ENCODE measurements around the gene BCOR. TPM values are rescaled to one million over a fixed set of nuclear protein-coding genes. Genes with fewer than 3 reads are reported as not detected.
A peak's percentile ranks its signal among the peaks of the same experiment; 100 is the strongest.

Gene BCOR
- total RNA-seq, 1 experiment from 2014 or later, result 58.8 TPM

DNA sequence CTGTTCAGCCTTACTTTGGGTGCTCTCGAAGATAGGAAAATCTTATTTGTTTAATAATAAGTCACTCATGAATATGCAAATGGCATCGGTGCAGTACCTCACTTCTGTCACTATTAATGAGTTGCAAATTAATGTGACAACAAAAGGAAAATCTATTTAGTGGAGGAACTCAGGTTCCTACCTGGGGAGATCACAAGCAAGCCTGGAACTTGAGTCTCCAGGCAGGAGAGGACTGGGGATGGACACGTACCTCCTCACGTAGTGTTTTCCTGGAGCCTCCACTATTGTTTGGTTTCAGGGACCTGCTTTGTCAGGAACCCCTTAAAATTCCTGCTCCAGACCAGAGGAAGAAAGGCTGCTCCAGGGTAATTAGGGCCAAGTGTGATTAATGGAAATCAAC, 82.1 kb downstream of the BCOR start:
- H3K4me1 ChIP-seq (ENCODE audit: insufficient read depth, low read length, poor library complexity, severe bottlenecking), result peaks cover 10% of the 10 kb centered on the region
- CTCF ChIA-PET, result no interaction called here
- DNase-seq (ENCODE audit: low spot score), result no peak
- H3K27ac ChIP-seq (ENCODE audit: low read depth, low read length, poor library complexity, severe bottlenecking), result no peak overlapping the region
- TF ChIP-seq, protein P1, sequence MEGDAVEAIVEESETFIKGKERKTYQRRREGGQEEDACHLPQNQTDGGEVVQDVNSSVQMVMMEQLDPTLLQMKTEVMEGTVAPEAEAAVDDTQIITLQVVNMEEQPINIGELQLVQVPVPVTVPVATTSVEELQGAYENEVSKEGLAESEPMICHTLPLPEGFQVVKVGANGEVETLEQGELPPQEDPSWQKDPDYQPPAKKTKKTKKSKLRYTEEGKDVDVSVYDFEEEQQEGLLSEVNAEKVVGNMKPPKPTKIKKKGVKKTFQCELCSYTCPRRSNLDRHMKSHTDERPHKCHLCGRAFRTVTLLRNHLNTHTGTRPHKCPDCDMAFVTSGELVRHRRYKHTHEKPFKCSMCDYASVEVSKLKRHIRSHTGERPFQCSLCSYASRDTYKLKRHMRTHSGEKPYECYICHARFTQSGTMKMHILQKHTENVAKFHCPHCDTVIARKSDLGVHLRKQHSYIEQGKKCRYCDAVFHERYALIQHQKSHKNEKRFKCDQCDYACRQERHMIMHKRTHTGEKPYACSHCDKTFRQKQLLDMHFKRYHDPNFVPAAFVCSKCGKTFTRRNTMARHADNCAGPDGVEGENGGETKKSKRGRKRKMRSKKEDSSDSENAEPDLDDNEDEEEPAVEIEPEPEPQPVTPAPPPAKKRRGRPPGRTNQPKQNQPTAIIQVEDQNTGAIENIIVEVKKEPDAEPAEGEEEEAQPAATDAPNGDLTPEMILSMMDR (conservative IDR thresholded peaks at IDR 0.05; ENCODE audit: low read depth, low read length), result no peak
- no peak for TF ChIP-seq EZH2 (IDR thresholded peaks at IDR 0.05; ENCODE audit: borderline replicate concordance, low read depth, low read length, poor library complexity, severe bottlenecking)
- intact Hi-C loops (cut with micrococcal nuclease; ENCODE audit: unreplicated experiment), result loop anchor here (2.0 kb wide), 1 partner anchor 251 kb away; no protein-coding TSS in a partner anchor
- no peak overlapping the region for H3K4me3 ChIP-seq (ENCODE audit: low read depth, low read length, poor library complexity, severe bottlenecking)
- no TSS peak for BruUV-seq (replicated peaks)
- H3K9me3 ChIP-seq (ENCODE audit: low read depth, low read length, poor library complexity, severe bottlenecking), result no peaks in the 10 kb centered on the region
- POLR2A ChIA-PET (ENCODE audit: low non-redundant PET), result no interaction called here
- no peaks in the 10 kb centered on the region for H3K36me3 ChIP-seq (ENCODE audit: insufficient read depth, low read length, poor library complexity, severe bottlenecking)
- no peaks in the 10 kb centered on the region for H3K27me3 ChIP-seq (replicated peaks; ENCODE audit: insufficient read depth, low read depth, low read length, poor library complexity)

DNA sequence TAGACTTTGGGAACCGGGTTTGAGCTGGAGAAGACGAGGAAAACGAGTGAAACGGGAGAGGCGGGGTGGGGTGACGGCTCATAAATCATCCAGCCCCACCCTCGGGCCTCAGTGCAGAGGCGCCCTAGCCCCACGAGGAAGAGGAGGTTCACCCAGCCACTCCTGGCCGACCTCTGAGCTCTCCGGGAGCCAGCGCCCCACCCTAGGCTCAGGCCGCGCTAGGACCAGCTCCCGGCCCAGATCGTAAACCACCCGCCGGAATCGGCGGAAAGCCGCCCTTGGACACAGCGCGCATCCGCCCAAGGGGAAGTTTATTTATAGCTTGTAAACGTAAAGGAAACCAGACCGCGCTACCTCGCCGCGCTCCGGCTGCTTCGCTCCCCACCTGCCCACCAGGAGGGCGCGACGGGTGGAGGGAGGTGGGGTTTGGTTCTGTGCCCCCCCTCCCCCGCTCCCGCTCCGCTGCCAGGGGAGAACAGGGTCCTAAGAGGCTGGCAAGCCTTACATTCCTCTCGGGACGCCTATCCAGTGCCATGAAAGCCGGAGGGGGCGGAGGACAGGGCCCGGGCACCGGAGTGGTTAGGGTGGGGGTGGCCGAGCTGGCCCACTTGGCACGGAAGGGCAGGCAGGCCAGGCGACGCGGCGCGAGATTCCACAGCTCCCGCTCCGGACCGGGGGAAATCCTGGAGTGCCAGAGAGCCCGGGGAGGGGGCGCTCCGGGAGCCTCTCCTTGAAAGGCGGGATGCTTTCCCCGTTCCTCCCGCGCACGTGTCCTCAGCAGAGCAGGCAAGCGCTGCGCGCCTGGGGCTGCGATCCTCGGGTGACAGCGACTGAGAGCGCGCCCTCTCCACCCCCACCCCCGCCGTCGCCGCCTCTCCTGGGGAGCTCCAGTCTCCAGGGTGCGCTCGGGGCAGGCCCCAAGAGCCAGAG, 84.2 kb downstream of the BCOR start:
- no peaks in the 10 kb centered on the region for H3K36me3 ChIP-seq (ENCODE audit: insufficient read depth, low read length, poor library complexity, severe bottlenecking)
- peak; percentile 65 for DNase-seq (ENCODE audit: low spot score)
- POLR2A ChIA-PET (ENCODE audit: low non-redundant PET), result no interaction called here
- BruUV-seq (replicated peaks), result no TSS peak
- H3K27ac ChIP-seq (ENCODE audit: low read depth, low read length, poor library complexity, severe bottlenecking), result peak overlapping the region; percentile 71
- peaks cover 22% of the 10 kb centered on the region for H3K4me1 ChIP-seq (ENCODE audit: insufficient read depth, low read length, poor library complexity, severe bottlenecking)
- H3K27me3 ChIP-seq (replicated peaks; ENCODE audit: insufficient read depth, low read depth, low read length, poor library complexity), result no peaks in the 10 kb centered on the region
- H3K4me3 ChIP-seq (ENCODE audit: low read depth, low read length, poor library complexity, severe bottlenecking), result peak overlapping the region; percentile 53
- no peaks in the 10 kb centered on the region for H3K9me3 ChIP-seq (ENCODE audit: low read depth, low read length, poor library complexity, severe bottlenecking)
- intact Hi-C loops (cut with micrococcal nuclease; ENCODE audit: unreplicated experiment), result loop anchor here (2.0 to 5.0 kb wide), 4 partner anchors 79 to 286 kb away; no protein-coding TSS in a partner anchor
- CTCF ChIA-PET, result no interaction called here
- TF ChIP-seq, protein P1 (conservative IDR thresholded peaks at IDR 0.05; ENCODE audit: low read depth, low read length), result no peak
- no peak for TF ChIP-seq EZH2 (IDR thresholded peaks at IDR 0.05; ENCODE audit: borderline replicate concordance, low read depth, low read length, poor library complexity, severe bottlenecking)

DNA sequence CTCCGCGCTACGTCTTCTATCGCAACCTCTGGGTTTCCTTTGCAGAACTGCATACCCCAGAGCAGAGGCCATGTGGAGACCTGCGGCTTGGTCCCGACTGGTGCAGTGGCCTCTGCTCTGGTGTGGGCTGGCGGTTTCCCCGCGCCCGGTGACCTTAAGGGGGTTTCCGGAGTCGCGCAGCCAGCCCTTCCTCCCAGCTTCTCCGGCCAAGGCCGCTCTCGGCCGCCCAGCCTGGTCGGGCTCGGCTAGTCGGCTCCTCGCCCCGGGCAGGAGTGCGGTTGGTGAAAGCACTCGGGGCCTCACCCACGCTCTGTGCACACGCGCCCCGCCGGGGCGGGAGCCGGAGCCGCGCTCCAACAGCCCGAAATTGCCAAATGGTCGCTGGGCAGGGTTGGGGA, 84.9 kb downstream of the BCOR start:
- intact Hi-C loops (cut with micrococcal nuclease; ENCODE audit: unreplicated experiment), result loop anchor here (5.0 kb wide), 3 partner anchors 79 to 286 kb away; no protein-coding TSS in a partner anchor
- TF ChIP-seq, protein P1 (conservative IDR thresholded peaks at IDR 0.05; ENCODE audit: low read depth, low read length), result no peak
- TF ChIP-seq EZH2 (IDR thresholded peaks at IDR 0.05; ENCODE audit: borderline replicate concordance, low read depth, low read length, poor library complexity, severe bottlenecking), result no peak
- ChIA-PET CTCF (no interaction called here), POLR2A (ENCODE audit: low non-redundant PET) (no interaction called here)
- Histone ChIP-seq H3K27ac (ENCODE audit: low read depth, low read length, poor library complexity, severe bottlenecking) (peak overlapping the region; percentile 71), H3K4me1 (ENCODE audit: insufficient read depth, low read length, poor library complexity, severe bottlenecking) (peaks cover 22% of the 10 kb centered on the region), H3K4me3 (ENCODE audit: low read depth, low read length, poor library complexity, severe bottlenecking) (peak overlapping the region; percentile 53), H3K36me3 (ENCODE audit: insufficient read depth, low read length, poor library complexity, severe bottlenecking) (no peaks in the 10 kb centered on the region), H3K9me3 (ENCODE audit: low read depth, low read length, poor library complexity, severe bottlenecking) (no peaks in the 10 kb centered on the region), H3K27me3 (replicated peaks; ENCODE audit: insufficient read depth, low read depth, low read length, poor library complexity) (no peaks in the 10 kb centered on the region)
- no peak for DNase-seq (ENCODE audit: low spot score)
- no TSS peak for BruUV-seq (replicated peaks)
